A673 (cell line): ENCODE data around the gene ALKBH3.

Experiments
- EZH2 ChIP-seq: fragments of 200-600 bp; sonication (generic); IDR thresholded peaks from 2 replicates; pipeline ENCODE4 v1.6.1; 2017; ENCODE audit warnings: borderline replicate concordance, low read depth, mild to moderate bottlenecking, mixed read lengths, antibody characterized with exemption, low read length; ENCODE audit not compliant: poor library complexity, severe bottlenecking
- TF ChIP-seq, protein P1 (sequence below): fragments of 300-800, 200-600 bp; sonication (generic); conservative IDR thresholded peaks from 2 replicates; pipeline ENCODE4 v1.5.1; 2017; ENCODE audit warnings: low read depth, mild to moderate bottlenecking, antibody characterized with exemption, low read length, moderate library complexity, mixed read lengths

- TF ChIP-seq, protein P1, sequence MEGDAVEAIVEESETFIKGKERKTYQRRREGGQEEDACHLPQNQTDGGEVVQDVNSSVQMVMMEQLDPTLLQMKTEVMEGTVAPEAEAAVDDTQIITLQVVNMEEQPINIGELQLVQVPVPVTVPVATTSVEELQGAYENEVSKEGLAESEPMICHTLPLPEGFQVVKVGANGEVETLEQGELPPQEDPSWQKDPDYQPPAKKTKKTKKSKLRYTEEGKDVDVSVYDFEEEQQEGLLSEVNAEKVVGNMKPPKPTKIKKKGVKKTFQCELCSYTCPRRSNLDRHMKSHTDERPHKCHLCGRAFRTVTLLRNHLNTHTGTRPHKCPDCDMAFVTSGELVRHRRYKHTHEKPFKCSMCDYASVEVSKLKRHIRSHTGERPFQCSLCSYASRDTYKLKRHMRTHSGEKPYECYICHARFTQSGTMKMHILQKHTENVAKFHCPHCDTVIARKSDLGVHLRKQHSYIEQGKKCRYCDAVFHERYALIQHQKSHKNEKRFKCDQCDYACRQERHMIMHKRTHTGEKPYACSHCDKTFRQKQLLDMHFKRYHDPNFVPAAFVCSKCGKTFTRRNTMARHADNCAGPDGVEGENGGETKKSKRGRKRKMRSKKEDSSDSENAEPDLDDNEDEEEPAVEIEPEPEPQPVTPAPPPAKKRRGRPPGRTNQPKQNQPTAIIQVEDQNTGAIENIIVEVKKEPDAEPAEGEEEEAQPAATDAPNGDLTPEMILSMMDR: no peak
- TF ChIP-seq EZH2: no peak
Observed at GRCh38 chr11:43874078-43874477, 6.6 kb upstream of the ALKBH3 start.
